Activated CD4-positive, alpha-beta memory T cell treated with anti-CD3 and anti-CD28 coated beads, Interleukin-2, amount 10 ng/mL, durations not matched to agents 7 days and 5 days (primary cell): Measurements from ENCODE around the gene ABHD15. TPM values are rescaled to one million over a fixed set of nuclear protein-coding genes. Genes with fewer than 3 reads are reported as not detected.

Experiments
- CTCF ChIA-PET: fragments of 350-600 bp; sonication (Branson Sonifier 250); formaldehyde crosslinking; loops from one replicate; lab custom pipeline; 2021; ENCODE audit warnings: antibody characterized with exemption, inconsistent platforms; lab: Charles Lee
- POLR2A ChIA-PET: fragments of 350-600 bp; sonication (Branson Sonifier 250); formaldehyde crosslinking; loops from one replicate; lab custom pipeline; 2021; ENCODE audit warnings: antibody characterized with exemption; lab: Charles Lee
- DNase-seq: peaks from one replicate; pipeline ENCODE4 v3.0.0-alpha.2; 2020
- H3K27ac Mint-ChIP-seq: one replicate; pipeline ENCODE4 v1.8.0; 2021; ENCODE audit warnings: mild to moderate bottlenecking, mixed read lengths
- H3K27me3 Mint-ChIP-seq: one replicate; pipeline ENCODE4 v1.8.0; 2021; ENCODE audit warnings: mixed read lengths
- H3K36me3 Mint-ChIP-seq: one replicate; pipeline ENCODE4 v1.8.0; 2021; ENCODE audit warnings: low read depth, mixed read lengths
- H3K4me1 Mint-ChIP-seq: one replicate; pipeline ENCODE4 v1.8.0; 2021; ENCODE audit warnings: mixed read lengths
- H3K4me3 Mint-ChIP-seq: one replicate; pipeline ENCODE4 v1.8.0; 2021; ENCODE audit warnings: mild to moderate bottlenecking, mixed read lengths
- H3K9me3 Mint-ChIP-seq: one replicate; pipeline ENCODE4 v1.8.0; 2021; ENCODE audit warnings: mixed read lengths
- total RNA-seq, 2 experiments: library from RNA; stranded (reverse); gene quantifications; one replicate each; pipeline ENCODE4 v1.2.3, GENCODE V29; 2021

ABHD15 gene
- total RNA-seq, 2 experiments from 2014 or later: 18.5 to 19.3 TPM

DNA sequence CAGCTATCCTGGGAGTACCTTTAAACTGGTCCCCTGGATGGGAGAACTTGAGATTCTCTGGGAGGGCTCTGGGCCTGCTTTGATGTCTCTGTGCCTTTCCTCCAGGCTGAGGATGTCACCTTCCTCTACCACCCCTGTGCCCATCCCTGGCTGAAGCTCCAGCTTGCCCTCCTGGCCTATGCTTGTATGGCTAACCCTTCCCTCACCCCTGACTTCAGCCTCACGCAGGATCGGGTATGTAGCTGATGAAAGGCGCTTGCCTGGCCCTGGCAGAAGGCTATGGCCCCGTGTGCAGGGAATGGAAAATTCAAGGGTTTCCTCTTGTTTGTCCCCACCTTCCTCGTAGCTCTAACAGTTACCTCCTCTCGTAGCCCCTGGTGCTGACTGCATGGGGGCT lies 4.6 kb upstream of the ABHD15 start:
- no peaks in the 10 kb centered on the region for H3K9me3 Mint-ChIP-seq
- DNase-seq: no peak
- no peak overlapping the region for H3K27ac Mint-ChIP-seq
- CTCF ChIA-PET: interaction anchor here (1.0 to 7.1 kb wide), 5 partner anchors 15 to 202 kb away, joined by 3 to 64 read pairs (median 7); partner anchors contain the start of gene ANKRD13B
- no peaks in the 10 kb centered on the region for H3K27me3 Mint-ChIP-seq
- peaks cover 35% of the 10 kb centered on the region for H3K36me3 Mint-ChIP-seq
- H3K4me1 Mint-ChIP-seq: peaks cover 14% of the 10 kb centered on the region
- POLR2A ChIA-PET: interaction anchor here (0.6 to 8.0 kb wide), 3 partner anchors 21 to 104 kb away, joined by 4 to 41 read pairs (median 36); partner anchors contain the start of gene ANKRD13B
- no peak overlapping the region for H3K4me3 Mint-ChIP-seq

DNA sequence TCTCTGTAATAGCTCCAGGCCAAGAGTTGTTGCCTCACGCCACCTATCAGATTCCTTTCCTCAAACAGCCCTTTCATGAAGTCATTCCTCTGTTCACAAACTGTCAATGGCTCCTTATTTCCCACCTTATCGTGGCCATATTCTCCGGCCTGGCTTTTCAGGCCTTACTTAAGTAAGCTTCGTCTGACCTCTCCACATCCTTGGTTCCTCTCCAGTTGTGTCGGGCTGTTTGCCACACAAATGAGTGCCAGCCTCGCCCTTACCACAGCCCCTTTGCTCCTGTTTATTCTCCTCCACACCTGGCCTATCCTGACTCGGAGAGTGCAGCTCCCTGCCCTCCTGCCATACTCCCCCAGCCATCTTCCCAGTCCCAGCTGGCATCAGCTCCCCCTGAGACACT lies 3.7 kb upstream of the ABHD15 start:
- DNase-seq: peak; percentile 15
- POLR2A ChIA-PET: interaction anchor here (0.8 to 9.3 kb wide), 4 partner anchors 22 to 209 kb away, joined by 4 to 107 read pairs (median 23); partner anchors contain the start of gene ANKRD13B
- Mint-ChIP-seq H3K36me3 (peaks cover 39% of the 10 kb centered on the region), H3K4me3 (peak overlapping the region; percentile 11), H3K9me3 (no peaks in the 10 kb centered on the region), H3K27me3 (no peaks in the 10 kb centered on the region), H3K27ac (no peak overlapping the region), H3K4me1 (peaks cover 21% of the 10 kb centered on the region)
- CTCF ChIA-PET: interaction anchor here (0.7 to 7.1 kb wide), 6 partner anchors 18 to 201 kb away, joined by 3 to 64 read pairs (median 4); no protein-coding TSS in a partner anchor

DNA sequence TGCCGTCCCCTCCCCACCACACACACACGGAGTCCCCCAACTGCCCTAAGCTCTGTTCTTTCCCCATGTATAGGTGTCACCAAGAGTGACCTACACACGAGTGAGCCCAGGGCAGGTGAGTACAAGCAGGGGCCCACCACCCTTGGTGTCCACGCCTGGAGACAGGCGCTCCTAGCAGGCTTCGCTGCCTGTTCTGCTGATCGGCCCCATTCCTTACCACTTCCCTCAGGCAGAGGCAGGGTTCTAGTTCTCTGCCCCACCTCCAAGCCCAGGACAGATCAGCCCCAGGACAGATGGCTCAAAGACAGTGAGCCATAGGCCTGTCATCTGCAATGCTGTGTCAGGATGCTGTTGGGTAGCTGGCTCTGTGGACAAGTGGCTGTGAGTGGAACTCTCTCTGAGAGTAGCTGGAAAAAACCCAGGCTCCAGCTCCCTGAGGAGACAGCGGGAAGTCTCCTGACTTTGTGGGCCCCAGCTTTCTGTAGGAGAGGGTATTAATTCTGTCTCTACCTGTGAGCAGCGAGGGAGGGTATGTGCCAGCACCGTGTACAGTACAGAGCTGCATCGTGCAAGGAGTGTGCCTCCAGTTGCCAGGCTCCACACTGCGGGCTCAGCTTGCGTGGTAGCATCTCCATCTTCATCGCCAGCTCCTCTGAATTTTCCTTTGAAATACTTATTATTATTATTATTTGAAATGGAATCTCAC lies 2.6 kb upstream of the ABHD15 start:
- Mint-ChIP-seq H3K36me3 (peaks cover 35% of the 10 kb centered on the region), H3K4me3 (peak overlapping the region; percentile 83), H3K9me3 (no peaks in the 10 kb centered on the region), H3K4me1 (peaks cover 29% of the 10 kb centered on the region), H3K27me3 (no peaks in the 10 kb centered on the region), H3K27ac (peak overlapping the region; percentile 59)
- ChIA-PET POLR2A (interaction anchor here (0.8 to 9.3 kb wide), 6 partner anchors 19 to 208 kb away, joined by 4 to 107 read pairs (median 5); partner anchors contain the start of gene ANKRD13B), CTCF (interaction anchor here (1.0 to 7.1 kb wide), 7 partner anchors 10 to 200 kb away, joined by 3 to 64 read pairs (median 4); no protein-coding TSS in a partner anchor)
- DNase-seq: peak; percentile 18

DNA sequence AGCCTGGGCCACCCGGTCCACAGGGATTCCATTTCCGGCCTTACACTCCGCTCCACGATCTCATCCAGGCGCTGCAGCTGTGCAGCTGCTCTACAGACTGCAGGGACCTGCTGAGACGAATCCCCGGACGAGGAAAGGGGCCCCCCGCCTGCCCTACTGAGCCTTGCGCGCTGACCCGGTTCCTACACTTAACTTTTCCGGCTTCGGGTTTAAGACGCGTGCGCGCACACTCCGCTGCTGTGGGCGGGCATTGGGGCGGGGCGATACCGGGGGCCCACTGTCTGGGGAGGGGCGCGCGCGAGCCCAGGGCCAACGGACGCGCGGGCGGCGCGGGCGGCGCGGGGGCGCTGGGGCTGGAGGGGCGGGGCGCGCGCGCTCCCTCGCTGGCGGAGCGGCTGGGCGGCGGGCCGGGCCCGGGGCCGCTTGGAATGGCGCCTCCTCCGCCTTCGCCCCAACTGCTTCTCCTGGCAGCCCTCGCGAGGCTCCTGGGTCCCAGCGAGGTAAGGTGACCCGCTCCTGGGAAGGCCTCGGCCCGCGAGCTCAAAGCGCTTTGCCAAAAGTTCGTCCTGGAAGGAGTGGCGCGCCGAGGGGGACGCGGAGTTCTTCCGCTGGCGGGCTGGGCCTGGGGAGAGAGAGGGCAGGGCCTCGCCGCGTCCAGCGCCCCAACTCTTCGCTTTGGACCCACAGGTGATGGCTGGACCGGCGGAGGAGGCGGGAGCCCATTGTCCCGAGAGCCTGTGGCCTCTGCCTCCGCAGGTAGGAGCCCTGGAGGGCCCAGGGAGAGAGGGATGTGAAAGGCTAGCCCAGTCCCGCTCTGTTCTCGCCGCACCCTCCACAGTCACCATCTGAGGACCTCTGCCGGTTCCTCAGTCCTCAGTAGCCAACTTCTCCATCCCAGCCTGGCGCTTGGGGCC lies 1.8 kb upstream of the ABHD15 start, which contains the start of gene TP53I13:
TSS of gene TP53I13 (plus strand) at position 371 of the 914 bp plus-strand sequence. CDS start at position 429, 58 bp downstream.
- Mint-ChIP-seq H3K4me1 (peaks cover 36% of the 10 kb centered on the region), H3K4me3 (peak within 1 kb of the TSS; percentile 92), H3K36me3 (peaks cover 35% of the 10 kb centered on the region), H3K9me3 (no peaks in the 10 kb centered on the region), H3K27me3 (no peaks in the 10 kb centered on the region), H3K27ac (peak within 1 kb of the TSS; percentile 96)
- DNase-seq: peak; percentile 91
- ChIA-PET POLR2A (interaction anchor here (0.6 to 9.3 kb wide), 15 partner anchors 12 to 870 kb away, joined by 3 to 107 read pairs (median 5); partner anchors contain the start of genes ANKRD13B and NSRP1), CTCF (interaction anchor here (0.9 to 7.1 kb wide), 9 partner anchors 11 to 361 kb away, joined by 3 to 64 read pairs (median 4); partner anchors contain the start of gene SSH2)

DNA sequence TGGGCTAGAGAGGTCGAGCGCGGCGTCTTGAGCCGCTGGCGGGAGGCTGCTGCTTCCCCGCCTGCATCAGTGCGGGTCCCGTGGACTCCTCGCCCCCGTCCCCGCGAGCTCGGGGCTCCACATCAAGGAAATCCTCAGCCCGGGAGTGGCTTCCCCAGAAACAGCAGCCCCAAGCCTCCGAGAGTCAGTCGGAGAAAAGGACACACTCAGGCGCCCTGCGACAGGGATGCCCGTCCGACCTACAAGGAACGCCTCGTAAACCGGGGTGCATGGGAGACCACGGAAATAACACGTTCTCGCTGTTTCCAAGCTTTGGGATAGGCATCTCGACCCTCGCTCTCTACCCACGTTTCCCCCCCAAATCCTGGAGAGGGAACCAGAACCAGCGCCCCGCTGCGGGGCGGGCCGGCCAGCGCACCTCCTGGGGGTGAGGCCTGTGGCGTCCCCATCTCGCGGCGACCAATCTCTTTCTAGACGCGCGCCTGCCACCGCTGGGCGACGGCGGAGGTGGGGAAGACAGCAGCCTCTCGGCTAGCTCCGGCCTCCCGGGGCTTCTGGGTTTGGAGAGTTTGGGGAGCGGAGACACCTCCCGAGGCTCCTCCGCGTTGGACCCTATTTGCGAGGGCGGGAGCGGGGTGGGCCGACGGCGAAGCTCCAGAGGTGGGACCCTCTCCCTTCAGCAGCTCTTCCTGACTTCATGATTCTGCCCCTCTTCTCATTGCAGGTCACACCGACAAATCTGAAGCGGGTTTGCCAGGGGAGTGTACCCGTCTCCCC lies 905 bp upstream of the ABHD15 start:
- Mint-ChIP-seq H3K36me3 (peaks cover 32% of the 10 kb centered on the region), H3K4me3 (peak overlapping the region; percentile 92), H3K9me3 (no peaks in the 10 kb centered on the region), H3K27ac (peak overlapping the region; percentile 96), H3K4me1 (peaks cover 39% of the 10 kb centered on the region), H3K27me3 (no peaks in the 10 kb centered on the region)
- peak; percentile 86 for DNase-seq
- ChIA-PET POLR2A (interaction anchor here (0.6 to 9.3 kb wide), 18 partner anchors 12 to 871 kb away, joined by 3 to 107 read pairs (median 4); partner anchors contain the start of genes ANKRD13B, CORO6, NSRP1 and SSH2), CTCF (interaction anchor here (0.6 to 7.1 kb wide), 10 partner anchors 13 to 385 kb away, joined by 3 to 64 read pairs (median 3); partner anchors contain the start of gene SSH2)

DNA sequence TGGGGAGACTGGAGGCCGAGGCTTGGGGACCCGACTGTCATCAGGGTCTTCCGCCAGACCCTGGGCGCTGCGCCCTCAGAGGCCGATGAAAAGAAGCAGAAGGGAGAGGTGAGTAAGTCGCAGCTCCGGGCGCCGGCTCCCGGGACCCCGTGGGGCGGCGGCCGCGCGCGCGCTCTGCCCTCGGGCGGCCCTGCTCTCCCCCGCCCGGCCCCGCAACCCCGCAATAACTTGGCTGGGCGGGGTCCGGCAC lies 392 bp upstream of the ABHD15 start:
- peak overlapping the region; percentile 92 for H3K4me3 Mint-ChIP-seq
- CTCF ChIA-PET: interaction anchor here (0.9 to 7.1 kb wide), 7 partner anchors 14 to 197 kb away, joined by 3 to 64 read pairs (median 4); no protein-coding TSS in a partner anchor
- H3K36me3 Mint-ChIP-seq: peaks cover 37% of the 10 kb centered on the region
- POLR2A ChIA-PET: interaction anchor here (1.1 to 9.3 kb wide), 16 partner anchors 11 to 618 kb away, joined by 3 to 107 read pairs (median 6); partner anchors contain the start of genes ANKRD13B, CORO6, NSRP1 and NUFIP2
- H3K27ac Mint-ChIP-seq: peak overlapping the region; percentile 96
- H3K27me3 Mint-ChIP-seq: no peaks in the 10 kb centered on the region
- H3K4me1 Mint-ChIP-seq: peaks cover 43% of the 10 kb centered on the region
- H3K9me3 Mint-ChIP-seq: no peaks in the 10 kb centered on the region
- no peak for DNase-seq

DNA sequence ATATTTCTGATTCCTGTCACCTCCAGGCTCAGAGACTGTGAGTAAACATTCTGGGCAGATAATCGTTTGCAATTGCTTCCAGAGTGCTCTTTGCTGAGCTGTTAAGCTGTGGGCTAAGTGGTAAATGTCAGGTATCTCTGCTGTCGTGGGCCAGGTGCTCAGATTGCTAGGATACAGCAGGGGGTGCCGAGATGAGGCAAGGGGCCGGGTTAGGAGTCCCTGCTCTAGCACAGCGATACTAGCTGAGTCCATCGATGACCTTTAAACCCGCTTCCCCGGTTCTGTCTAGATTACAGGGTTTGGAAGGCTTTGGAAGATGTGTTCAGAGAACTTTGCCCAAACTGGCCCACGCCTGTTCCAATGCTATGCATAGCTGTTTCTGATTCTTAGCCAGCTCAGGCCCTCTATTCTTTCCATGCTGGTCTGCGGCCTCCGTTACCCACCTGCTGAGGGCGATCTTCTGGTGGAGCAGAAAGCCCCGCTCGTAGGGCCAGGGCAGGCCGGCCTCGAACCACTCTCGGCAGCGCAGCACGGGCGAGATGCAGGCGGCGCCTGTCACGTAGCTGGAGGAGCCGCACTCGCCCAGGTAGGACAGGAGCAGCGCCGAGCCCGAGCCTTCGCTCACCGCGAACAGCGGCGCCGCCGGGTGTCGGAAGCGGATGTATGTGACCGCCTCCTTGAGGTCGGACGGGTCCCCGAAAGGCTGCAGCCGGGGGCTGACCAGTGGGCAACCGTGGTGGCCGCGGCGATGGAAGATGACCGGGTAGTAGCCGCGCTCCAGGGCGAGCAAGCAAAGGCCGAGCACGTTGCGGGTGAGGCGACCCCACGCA lies 979 bp downstream of the ABHD15 start:
- H3K36me3 Mint-ChIP-seq: peaks cover 42% of the 10 kb centered on the region
- H3K27ac Mint-ChIP-seq: peak overlapping the region; percentile 98
- CTCF ChIA-PET: interaction anchor here (1.0 to 7.1 kb wide), 9 partner anchors 9 to 196 kb away, joined by 3 to 64 read pairs (median 7); no protein-coding TSS in a partner anchor
- peak overlapping the region; percentile 94 for H3K4me3 Mint-ChIP-seq
- H3K9me3 Mint-ChIP-seq: no peaks in the 10 kb centered on the region
- peaks cover 48% of the 10 kb centered on the region for H3K4me1 Mint-ChIP-seq
- peak; percentile 76 for DNase-seq
- POLR2A ChIA-PET: interaction anchor here (1.2 to 9.3 kb wide), 16 partner anchors 10 to 552 kb away, joined by 3 to 107 read pairs (median 8); partner anchors contain the start of genes ANKRD13B, CORO6, NUFIP2 and SSH2
- H3K27me3 Mint-ChIP-seq: no peaks in the 10 kb centered on the region

DNA sequence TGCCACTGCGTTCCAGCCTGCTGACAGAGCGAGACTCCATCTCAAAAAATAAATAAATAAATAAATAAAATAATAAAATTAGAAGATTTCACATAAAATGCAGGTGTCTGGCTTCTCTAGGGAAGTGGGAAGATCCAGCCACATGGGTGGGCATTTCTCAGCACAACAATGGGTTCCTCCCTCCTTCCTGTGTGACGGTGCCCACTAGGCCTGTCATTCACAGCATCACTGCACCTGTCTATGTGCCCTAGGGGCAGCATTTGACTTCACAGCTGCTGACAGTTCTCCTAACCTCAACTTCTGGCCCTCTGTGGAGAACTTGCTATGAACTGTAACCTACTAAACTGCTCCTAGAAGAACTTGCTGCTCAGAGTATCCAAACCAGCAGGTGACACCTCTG lies 3.0 kb downstream of the ABHD15 start:
- Mint-ChIP-seq H3K9me3 (no peaks in the 10 kb centered on the region), H3K36me3 (peaks cover 41% of the 10 kb centered on the region), H3K27ac (no peak overlapping the region), H3K27me3 (no peaks in the 10 kb centered on the region), H3K4me3 (peak overlapping the region; percentile 31), H3K4me1 (peaks cover 46% of the 10 kb centered on the region)
- POLR2A ChIA-PET: interaction anchor here (9.3 kb wide), 1 partner anchor 52 kb away, joined by 107 read pairs; no protein-coding TSS in a partner anchor
- no peak for DNase-seq
- CTCF ChIA-PET: interaction anchor here (0.6 to 1.0 kb wide), 6 partner anchors 15 to 197 kb away, joined by 3 to 5 read pairs (median 3); no protein-coding TSS in a partner anchor

DNA sequence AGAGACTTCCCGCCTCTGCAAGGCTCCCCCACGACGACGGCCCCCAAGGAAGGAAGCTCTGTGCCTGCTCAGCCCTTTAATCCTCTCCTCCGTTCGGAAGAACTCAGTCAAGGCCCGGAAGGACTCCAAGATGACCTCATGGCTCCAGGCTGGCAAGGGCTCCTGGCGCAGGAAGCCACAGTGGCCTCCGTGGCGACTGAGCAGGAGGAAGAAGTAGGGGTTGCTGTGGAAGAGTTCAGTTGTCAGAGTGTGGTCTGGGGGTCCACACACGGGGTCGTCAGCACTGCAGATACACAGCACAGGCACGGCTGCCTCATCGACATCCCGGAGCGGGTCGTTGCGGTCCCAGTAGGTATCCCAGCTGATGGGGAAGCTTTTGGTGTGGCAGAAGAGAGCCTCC lies 4.2 kb downstream of the ABHD15 start:
- DNase-seq: no peak
- Mint-ChIP-seq H3K9me3 (no peaks in the 10 kb centered on the region), H3K27ac (no peak overlapping the region), H3K36me3 (peaks cover 38% of the 10 kb centered on the region), H3K4me3 (no peak overlapping the region), H3K4me1 (peaks cover 56% of the 10 kb centered on the region), H3K27me3 (no peaks in the 10 kb centered on the region)
- POLR2A ChIA-PET: interaction anchor here (9.3 kb wide), 1 partner anchor 53 kb away, joined by 107 read pairs; no protein-coding TSS in a partner anchor
- CTCF ChIA-PET: no interaction called here

DNA sequence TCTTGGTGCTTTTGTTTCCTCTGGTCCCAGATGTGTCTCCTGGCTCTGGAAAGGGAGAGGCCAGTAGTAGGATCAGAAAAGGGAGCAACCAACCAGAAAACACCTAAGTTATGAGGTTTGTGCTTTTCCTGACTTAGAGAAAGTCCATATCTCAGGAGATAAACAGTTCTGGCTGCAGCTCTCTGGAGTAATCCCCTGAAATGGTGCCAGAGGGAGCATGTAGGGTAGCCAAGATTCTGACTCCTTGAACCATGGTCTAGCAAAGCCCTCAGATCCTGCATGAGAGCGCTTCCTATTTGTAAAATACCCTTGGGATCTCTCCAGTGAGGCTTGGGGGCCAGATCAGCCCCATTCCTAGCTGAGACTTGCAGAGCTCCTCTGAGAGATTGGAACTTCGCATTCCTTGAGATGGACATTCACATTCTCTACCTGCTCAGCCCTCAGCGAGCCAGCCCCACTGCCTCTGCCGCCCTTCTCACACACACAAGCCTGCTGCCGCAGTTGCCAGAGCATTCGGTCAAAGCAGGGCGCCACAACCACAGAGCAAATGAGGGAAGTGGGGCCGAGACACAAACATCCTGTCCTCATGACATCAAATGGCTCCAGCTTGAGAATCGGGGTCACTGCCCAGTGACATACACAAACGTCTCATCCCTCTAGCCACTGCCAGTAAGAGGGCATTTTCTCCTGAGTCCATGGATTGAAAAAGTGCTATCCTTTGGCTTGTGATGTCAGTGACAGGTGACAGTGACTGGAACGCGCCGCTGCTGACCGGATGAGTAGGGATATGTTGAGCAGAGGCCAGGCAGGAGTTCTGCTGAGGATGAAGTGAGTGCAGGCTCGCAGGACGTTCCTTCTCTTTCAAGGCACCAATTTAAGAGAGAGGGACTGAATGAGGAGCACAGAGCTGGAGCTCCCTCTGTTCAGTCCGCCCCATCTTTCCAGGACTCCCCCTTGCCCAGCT lies 5.0 kb downstream of the ABHD15 start:
- H3K27ac Mint-ChIP-seq: peak overlapping the region; percentile 49
- H3K9me3 Mint-ChIP-seq: no peaks in the 10 kb centered on the region
- H3K4me1 Mint-ChIP-seq: peaks cover 64% of the 10 kb centered on the region
- ChIA-PET CTCF (interaction anchor here (1.4 kb wide), 1 partner anchor 192 kb away, joined by 6 read pairs; no protein-coding TSS in a partner anchor), POLR2A (interaction anchor here (0.7 to 9.3 kb wide), 2 partner anchors 13 to 54 kb away, joined by 4 to 107 read pairs; no protein-coding TSS in a partner anchor)
- peaks cover 38% of the 10 kb centered on the region for H3K36me3 Mint-ChIP-seq
- no peak overlapping the region for H3K4me3 Mint-ChIP-seq
- no peak for DNase-seq
- no peaks in the 10 kb centered on the region for H3K27me3 Mint-ChIP-seq
